PC-9 (cell line): ENCODE results near the gene POLR2J2.
"Not testable (repeated sequence)": the region's sequence is repeated elsewhere in the genome, so short reads cannot be mapped to it uniquely, and the experiment has no call there.

Experiments used
- CTCF ChIP-seq: fragments of 200-600 bp; sonication (generic); conservative IDR thresholded peaks from 2 replicates; pipeline ENCODE4 v1.6.1; 2017; ENCODE audit warnings: mixed run types, antibody characterized with exemption, mild to moderate bottlenecking, moderate library complexity
- EZH2 ChIP-seq: fragments of 200-600 bp; sonication (generic); IDR thresholded peaks from 2 replicates; pipeline ENCODE4 v1.8.0; 2017; ENCODE audit warnings: antibody characterized with exemption, low read depth

GRCh38 chr7:102642691-102643090, 28.8 kb downstream of the POLR2J2 start, which contains the start of gene UPK3BL1:
- TF ChIP-seq CTCF, EZH2: not testable (repeated sequence)
